ENCODE measurements around the gene GPR65. TPM values are rescaled to one million over a fixed set of nuclear protein-coding genes. Genes with fewer than 3 reads are reported as not detected.

Gene GPR65
- total and polyA plus RNA-seq, 2 experiments from 2014 or later = not detected

DNA sequence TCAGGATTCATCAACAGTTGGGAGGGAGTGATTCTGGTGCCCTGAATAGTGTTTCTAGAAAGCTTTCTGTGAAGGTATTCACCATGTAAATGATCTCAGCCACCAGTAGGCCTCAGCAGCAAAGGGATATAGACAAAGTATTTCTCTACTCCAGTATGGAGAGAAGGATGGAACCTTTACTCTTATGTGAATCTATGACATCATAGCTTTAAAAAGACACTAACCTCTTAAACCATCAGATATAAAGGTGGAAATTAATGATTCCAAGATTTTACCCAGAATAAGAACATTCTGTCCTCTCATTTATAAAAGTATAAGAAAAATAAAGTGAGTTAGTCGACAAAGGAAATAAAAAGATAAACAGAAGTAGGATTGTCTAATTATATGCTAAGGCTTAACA is 4.6 kb downstream of the GPR65 start:
- no peak overlapping the region for H3K27ac ChIP-seq (ENCODE audit: low read depth)
- ATAC-seq (no peak), DNase-seq (ENCODE audit: low spot score) (no peak)
- no peaks in the 10 kb centered on the region for H3K36me3 Mint-ChIP-seq (ENCODE audit: low read depth)
- no peaks in the 10 kb centered on the region for H3K79me2 ChIP-seq (replicated peaks; ENCODE audit: insufficient read depth)
- H2AFZ ChIP-seq = no peak overlapping the region
- no peaks in the 10 kb centered on the region for H3K27me3 ChIP-seq (ENCODE audit: insufficient read depth)
- no peak overlapping the region for H3K4me3 Mint-ChIP-seq
- no peaks in the 10 kb centered on the region for H3F3A ChIP-seq (replicated peaks; ENCODE audit: low read depth)
- H3K27ac Mint-ChIP-seq = no peak overlapping the region
- H3K9me2 ChIP-seq (ENCODE audit: insufficient read depth) = no peaks in the 10 kb centered on the region
- H3K4me3 ChIP-seq = no peak overlapping the region
- no peaks in the 10 kb centered on the region for H3K27me3 Mint-ChIP-seq (ENCODE audit: insufficient read depth, low read depth, poor library complexity)
- peaks cover 6% of the 10 kb centered on the region; the same call in 2 of the 3 replicates for H3K4me1 Mint-ChIP-seq
- no peaks in the 10 kb centered on the region for H3K9me3 Mint-ChIP-seq
- no peaks in the 10 kb centered on the region for H3K36me3 ChIP-seq (ENCODE audit: insufficient read depth)
- no peaks in the 10 kb centered on the region for H4K20me1 ChIP-seq (replicated peaks; ENCODE audit: insufficient read depth)
- no peak overlapping the region for H3K4me2 ChIP-seq
- TF ChIP-seq EZH2phosphoT487 (IDR thresholded peaks at IDR 0.05; ENCODE audit: unreplicated experiment) = no peak
- TF ChIP-seq ZNF331 (CRISPR knock-in tag; IDR thresholded peaks at IDR 0.05; ENCODE audit: low read depth) = no peak
- no peak for TF ChIP-seq JUNB (IDR thresholded peaks at IDR 0.05; ENCODE audit: unreplicated experiment)
- TF ChIP-seq, protein P1, sequence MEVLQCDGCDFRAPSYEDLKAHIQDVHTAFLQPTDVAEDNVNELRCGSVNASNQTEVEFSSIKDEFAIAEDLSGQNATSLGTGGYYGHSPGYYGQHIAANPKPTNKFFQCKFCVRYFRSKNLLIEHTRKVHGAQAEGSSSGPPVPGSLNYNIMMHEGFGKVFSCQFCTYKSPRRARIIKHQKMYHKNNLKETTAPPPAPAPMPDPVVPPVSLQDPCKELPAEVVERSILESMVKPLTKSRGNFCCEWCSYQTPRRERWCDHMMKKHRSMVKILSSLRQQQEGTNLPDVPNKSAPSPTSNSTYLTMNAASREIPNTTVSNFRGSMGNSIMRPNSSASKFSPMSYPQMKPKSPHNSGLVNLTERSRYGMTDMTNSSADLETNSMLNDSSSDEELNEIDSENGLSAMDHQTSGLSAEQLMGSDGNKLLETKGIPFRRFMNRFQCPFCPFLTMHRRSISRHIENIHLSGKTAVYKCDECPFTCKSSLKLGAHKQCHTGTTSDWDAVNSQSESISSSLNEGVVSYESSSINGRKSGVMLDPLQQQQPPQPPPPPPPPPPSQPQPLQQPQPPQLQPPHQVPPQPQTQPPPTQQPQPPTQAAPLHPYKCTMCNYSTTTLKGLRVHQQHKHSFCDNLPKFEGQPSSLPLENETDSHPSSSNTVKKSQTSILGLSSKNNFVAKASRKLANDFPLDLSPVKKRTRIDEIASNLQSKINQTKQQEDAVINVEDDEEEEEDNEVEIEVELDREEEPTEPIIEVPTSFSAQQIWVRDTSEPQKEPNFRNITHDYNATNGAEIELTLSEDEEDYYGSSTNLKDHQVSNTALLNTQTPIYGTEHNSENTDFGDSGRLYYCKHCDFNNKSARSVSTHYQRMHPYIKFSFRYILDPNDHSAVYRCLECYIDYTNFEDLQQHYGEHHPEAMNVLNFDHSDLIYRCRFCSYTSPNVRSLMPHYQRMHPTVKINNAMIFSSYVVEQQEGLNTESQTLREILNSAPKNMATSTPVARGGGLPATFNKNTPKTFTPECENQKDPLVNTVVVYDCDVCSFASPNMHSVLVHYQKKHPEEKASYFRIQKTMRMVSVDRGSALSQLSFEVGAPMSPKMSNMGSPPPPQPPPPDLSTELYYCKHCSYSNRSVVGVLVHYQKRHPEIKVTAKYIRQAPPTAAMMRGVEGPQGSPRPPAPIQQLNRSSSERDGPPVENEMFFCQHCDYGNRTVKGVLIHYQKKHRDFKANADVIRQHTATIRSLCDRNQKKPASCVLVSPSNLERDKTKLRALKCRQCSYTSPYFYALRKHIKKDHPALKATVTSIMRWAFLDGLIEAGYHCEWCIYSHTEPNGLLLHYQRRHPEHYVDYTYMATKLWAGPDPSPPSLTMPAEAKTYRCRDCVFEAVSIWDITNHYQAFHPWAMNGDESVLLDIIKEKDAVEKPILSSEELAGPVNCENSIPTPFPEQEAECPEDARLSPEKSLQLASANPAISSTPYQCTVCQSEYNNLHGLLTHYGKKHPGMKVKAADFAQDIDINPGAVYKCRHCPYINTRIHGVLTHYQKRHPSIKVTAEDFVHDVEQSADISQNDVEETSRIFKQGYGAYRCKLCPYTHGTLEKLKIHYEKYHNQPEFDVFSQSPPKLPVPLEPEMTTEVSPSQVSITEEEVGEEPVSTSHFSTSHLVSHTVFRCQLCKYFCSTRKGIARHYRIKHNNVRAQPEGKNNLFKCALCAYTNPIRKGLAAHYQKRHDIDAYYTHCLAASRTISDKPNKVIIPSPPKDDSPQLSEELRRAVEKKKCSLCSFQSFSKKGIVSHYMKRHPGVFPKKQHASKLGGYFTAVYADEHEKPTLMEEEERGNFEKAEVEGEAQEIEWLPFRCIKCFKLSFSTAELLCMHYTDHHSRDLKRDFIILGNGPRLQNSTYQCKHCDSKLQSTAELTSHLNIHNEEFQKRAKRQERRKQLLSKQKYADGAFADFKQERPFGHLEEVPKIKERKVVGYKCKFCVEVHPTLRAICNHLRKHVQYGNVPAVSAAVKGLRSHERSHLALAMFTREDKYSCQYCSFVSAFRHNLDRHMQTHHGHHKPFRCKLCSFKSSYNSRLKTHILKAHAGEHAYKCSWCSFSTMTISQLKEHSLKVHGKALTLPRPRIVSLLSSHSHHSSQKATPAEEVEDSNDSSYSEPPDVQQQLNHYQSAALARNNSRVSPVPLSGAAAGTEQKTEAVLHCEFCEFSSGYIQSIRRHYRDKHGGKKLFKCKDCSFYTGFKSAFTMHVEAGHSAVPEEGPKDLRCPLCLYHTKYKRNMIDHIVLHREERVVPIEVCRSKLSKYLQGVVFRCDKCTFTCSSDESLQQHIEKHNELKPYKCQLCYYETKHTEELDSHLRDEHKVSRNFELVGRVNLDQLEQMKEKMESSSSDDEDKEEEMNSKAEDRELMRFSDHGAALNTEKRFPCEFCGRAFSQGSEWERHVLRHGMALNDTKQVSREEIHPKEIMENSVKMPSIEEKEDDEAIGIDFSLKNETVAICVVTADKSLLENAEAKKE (CRISPR knock-in tag; IDR thresholded peaks at IDR 0.05) = no peak
- no peak for TF ChIP-seq NANOG (IDR thresholded peaks at IDR 0.05; ENCODE audit: borderline replicate concordance)
- TF ChIP-seq POLR2AphosphoS5 (IDR thresholded peaks at IDR 0.05; ENCODE audit: low read depth) = no peak
- TF ChIP-seq STAT1 (IDR thresholded peaks at IDR 0.05; ENCODE audit: unreplicated experiment) = no peak
- H3K4me1 ChIP-seq (ENCODE audit: insufficient read depth) = peaks cover 3% of the 10 kb centered on the region; the same call in 1 of the 2 replicates

DNA sequence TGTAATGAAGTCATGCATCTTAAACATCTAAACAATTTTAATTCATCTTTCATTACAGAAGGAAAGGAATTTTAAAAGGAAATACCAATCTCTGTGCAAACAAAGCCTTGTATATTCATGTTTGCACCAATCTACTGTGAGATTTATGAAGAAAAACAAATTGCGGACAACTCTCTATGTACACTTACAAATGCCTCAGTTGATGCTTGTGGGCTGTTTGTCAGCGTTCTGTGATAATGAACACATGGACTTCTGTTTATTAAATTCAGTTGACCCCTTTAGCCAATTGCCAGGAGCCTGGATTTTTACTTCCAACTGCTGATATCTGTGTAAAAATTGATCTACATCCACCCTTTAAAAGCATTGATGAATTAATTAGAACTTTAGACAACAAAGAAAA is 5.4 kb downstream of the GPR65 start:
- Histone ChIP-seq H3K9me2 (ENCODE audit: insufficient read depth) (no peaks in the 10 kb centered on the region), H2AFZ (no peak overlapping the region), H3K27ac (ENCODE audit: low read depth) (no peak overlapping the region), H4K20me1 (replicated peaks; ENCODE audit: insufficient read depth) (no peaks in the 10 kb centered on the region), H3F3A (replicated peaks; ENCODE audit: low read depth) (no peaks in the 10 kb centered on the region), H3K4me2 (no peak overlapping the region), H3K79me2 (replicated peaks; ENCODE audit: insufficient read depth) (no peaks in the 10 kb centered on the region), H3K4me3 (no peak overlapping the region), H3K36me3 (ENCODE audit: insufficient read depth) (no peaks in the 10 kb centered on the region), H3K4me1 (ENCODE audit: insufficient read depth) (peaks cover 3% of the 10 kb centered on the region; the same call in 1 of the 2 replicates), H3K27me3 (ENCODE audit: insufficient read depth) (no peaks in the 10 kb centered on the region)
- Mint-ChIP-seq H3K27ac (no peak overlapping the region), H3K36me3 (ENCODE audit: low read depth) (no peaks in the 10 kb centered on the region), H3K4me1 (peaks cover 6% of the 10 kb centered on the region; the same call in 2 of the 3 replicates), H3K9me3 (no peaks in the 10 kb centered on the region), H3K27me3 (ENCODE audit: insufficient read depth, low read depth, poor library complexity) (peaks cover under 1% of the 10 kb centered on the region), H3K4me3 (no peak overlapping the region)
- no peak for ATAC-seq
- no peak for DNase-seq (ENCODE audit: low spot score)
- TF ChIP-seq, protein P1 (CRISPR knock-in tag; IDR thresholded peaks at IDR 0.05) = no peak
- TF ChIP-seq EZH2phosphoT487 (IDR thresholded peaks at IDR 0.05; ENCODE audit: unreplicated experiment) = no peak

Measured in GM23338 (cell line).